Adrenal gland (tissue), 5 donors: ENCODE results near the gene DEFB131B.
"Not testable (repeated sequence)": the region's sequence is repeated elsewhere in the genome, so short reads cannot be mapped to it uniquely, and the experiment has no call there.

Experiments
- POLR2A ChIP-seq, 2 donors: fragments of 450-650 bp; IDR thresholded peaks; one replicate each; pipeline ENCODE4 v1.6.1; 2017; ENCODE audit warnings: antibody characterized with exemption in 2 of 2, mild to moderate bottlenecking in 2 of 2, moderate library complexity in 1 of 2
- TF ChIP-seq, protein P1 (sequence below), 6 experiments: fragments of 450-650 bp in 4 of 6; fragments of 200-600 bp in 2 of 6; sonication (generic) in 1 of 6; IDR thresholded peaks; 1 replicate in 5 of 6; 2 replicates in 1 of 6; pipeline versions ENCODE4 v1.5.1 to v1.8.0; 2016 to 2021; ENCODE audit warnings: antibody characterized with exemption in 6 of 6, mild to moderate bottlenecking in 2 of 6, moderate library complexity in 1 of 6
- donor health status: DM: no; HTN: no; CAD: no.

- TF ChIP-seq, protein P1, sequence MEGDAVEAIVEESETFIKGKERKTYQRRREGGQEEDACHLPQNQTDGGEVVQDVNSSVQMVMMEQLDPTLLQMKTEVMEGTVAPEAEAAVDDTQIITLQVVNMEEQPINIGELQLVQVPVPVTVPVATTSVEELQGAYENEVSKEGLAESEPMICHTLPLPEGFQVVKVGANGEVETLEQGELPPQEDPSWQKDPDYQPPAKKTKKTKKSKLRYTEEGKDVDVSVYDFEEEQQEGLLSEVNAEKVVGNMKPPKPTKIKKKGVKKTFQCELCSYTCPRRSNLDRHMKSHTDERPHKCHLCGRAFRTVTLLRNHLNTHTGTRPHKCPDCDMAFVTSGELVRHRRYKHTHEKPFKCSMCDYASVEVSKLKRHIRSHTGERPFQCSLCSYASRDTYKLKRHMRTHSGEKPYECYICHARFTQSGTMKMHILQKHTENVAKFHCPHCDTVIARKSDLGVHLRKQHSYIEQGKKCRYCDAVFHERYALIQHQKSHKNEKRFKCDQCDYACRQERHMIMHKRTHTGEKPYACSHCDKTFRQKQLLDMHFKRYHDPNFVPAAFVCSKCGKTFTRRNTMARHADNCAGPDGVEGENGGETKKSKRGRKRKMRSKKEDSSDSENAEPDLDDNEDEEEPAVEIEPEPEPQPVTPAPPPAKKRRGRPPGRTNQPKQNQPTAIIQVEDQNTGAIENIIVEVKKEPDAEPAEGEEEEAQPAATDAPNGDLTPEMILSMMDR (IDR thresholded peaks at IDR 0.05): not testable (repeated sequence)
- not testable (repeated sequence) for TF ChIP-seq POLR2A (IDR thresholded peaks at IDR 0.05)
Measured at GRCh38 chr11:71832811-71833210, 45.4 kb upstream of the DEFB131B start, which contains the start of gene DEFB108B.
